Spinal cord (tissue), 10 donors: Measurements from ENCODE around the gene HACD2. TPM values are rescaled to one million over a fixed set of nuclear protein-coding genes. Genes with fewer than 3 reads are reported as not detected.

Experiments
- DNase-seq, 6 donors: peaks; one replicate each; pipeline versions ENCODE4 v3.0.0 to v3.0.0-alpha.2; 2013 to 2015; ENCODE audit warnings: low spot score in 6 of 6, low read depth in 4 of 6
- H3K27ac ChIP-seq: one replicate; pipeline ENCODE4 v1.5.1; 2013; ENCODE audit warnings: low read depth, low read length, control low read depth
- H3K27me3 ChIP-seq: one replicate; pipeline ENCODE4 v1.6.1; 2013; ENCODE audit warnings: low read length; ENCODE audit not compliant: control insufficient read depth, insufficient read depth
- H3K36me3 ChIP-seq: one replicate; pipeline ENCODE4 v1.6.1; 2013; ENCODE audit warnings: low read length; ENCODE audit not compliant: control insufficient read depth, insufficient read depth
- H3K4me1 ChIP-seq: one replicate; pipeline ENCODE4 v1.6.1; 2013; ENCODE audit warnings: low read length; ENCODE audit not compliant: control insufficient read depth, insufficient read depth
- H3K4me3 ChIP-seq: one replicate; pipeline ENCODE4 v1.5.1; 2013; ENCODE audit warnings: low read depth, low read length, control low read depth
- H3K9me3 ChIP-seq: one replicate; pipeline ENCODE4 v1.6.1; 2013; ENCODE audit warnings: low read length; ENCODE audit not compliant: control insufficient read depth, insufficient read depth
- WGBS: methylation state at CpG from one replicate; pipeline ENCODE4 v1.1.5; 2013; ENCODE audit warnings: missing lambda C conversion rate; ENCODE audit not compliant: insufficient coverage; 5-methylcytosine and 5-hydroxymethylcytosine counted together
- polyA plus RNA-seq, 2 donors: library from polyadenylated mRNA; unstranded; fragments of 120-200 nt; gene quantifications; one replicate each; pipeline ENCODE4 v1.2.1, GENCODE V29; 2013; ENCODE audit not compliant: insufficient read length in 2 of 2
- total RNA-seq, 2 donors: library from RNA; depleted of rRNA in 1 of 2; stranded (reverse); fragments of 120-200 nt in 1 of 2; fragments of >200 nt in 1 of 2; gene quantifications; one replicate each; pipeline versions ENCODE4 v1.2.3 to v1.2.4, GENCODE V29; 2013 to 2014
- donor health status: healthy.

HACD2 gene
- total and polyA plus RNA-seq, 4 donors, result 22.9 to 56.2 (median 33.5) TPM

GRCh38 chr3:123481722-123482457 is 103.0 kb downstream of the HACD2 start:
- Histone ChIP-seq H3K4me1 (peaks cover 3% of the 10 kb centered on the region), H3K27me3 (no peaks in the 10 kb centered on the region), H3K4me3 (no peak overlapping the region), H3K36me3 (no peaks in the 10 kb centered on the region), H3K9me3 (no peaks in the 10 kb centered on the region), H3K27ac (no peak overlapping the region)
- WGBS, result 90% methylated on average over 9 of the region's 12 CpGs
- DNase-seq, result no peak

GRCh38 chr3:123481071-123481470 is 103.8 kb downstream of the HACD2 start:
- no peak overlapping the region for H3K4me3 ChIP-seq
- no peaks in the 10 kb centered on the region for H3K27me3 ChIP-seq
- no peaks in the 10 kb centered on the region for H3K36me3 ChIP-seq
- H3K27ac ChIP-seq, result no peak overlapping the region
- 97% methylated on average over 6 of the region's 7 CpGs for WGBS
- no peaks in the 10 kb centered on the region for H3K9me3 ChIP-seq
- DNase-seq, result no peak
- H3K4me1 ChIP-seq, result peaks cover 3% of the 10 kb centered on the region

GRCh38 chr3:123480428-123480827 is 104.4 kb downstream of the HACD2 start:
- H3K4me1 ChIP-seq, result peaks cover 3% of the 10 kb centered on the region
- 80% methylated on average over 4 of the region's 4 CpGs for WGBS
- H3K36me3 ChIP-seq, result no peaks in the 10 kb centered on the region
- DNase-seq, result no peak
- no peaks in the 10 kb centered on the region for H3K27me3 ChIP-seq
- H3K27ac ChIP-seq, result no peak overlapping the region
- no peaks in the 10 kb centered on the region for H3K9me3 ChIP-seq
- H3K4me3 ChIP-seq, result no peak overlapping the region

GRCh38 chr3:123479891-123480290 is 105.0 kb downstream of the HACD2 start:
- 93% methylated on average over 9 of the region's 10 CpGs for WGBS
- no peaks in the 10 kb centered on the region for H3K27me3 ChIP-seq
- H3K27ac ChIP-seq, result no peak overlapping the region
- no peaks in the 10 kb centered on the region for H3K36me3 ChIP-seq
- H3K9me3 ChIP-seq, result no peaks in the 10 kb centered on the region
- H3K4me1 ChIP-seq, result peaks cover 3% of the 10 kb centered on the region
- H3K4me3 ChIP-seq, result no peak overlapping the region
- DNase-seq, result no peak

GRCh38 chr3:123478314-123478713 is 106.5 kb downstream of the HACD2 start:
- peaks cover 3% of the 10 kb centered on the region for H3K4me1 ChIP-seq
- no peaks in the 10 kb centered on the region for H3K27me3 ChIP-seq
- no peak for DNase-seq
- H3K36me3 ChIP-seq, result no peaks in the 10 kb centered on the region
- H3K9me3 ChIP-seq, result no peaks in the 10 kb centered on the region
- 30% methylated on average over 1 of the region's 2 CpGs for WGBS
- no peak overlapping the region for H3K4me3 ChIP-seq
- no peak overlapping the region for H3K27ac ChIP-seq

- Histone ChIP-seq H3K4me3 (no peak overlapping the region), H3K27ac (no peak overlapping the region), H3K27me3 (no peaks in the 10 kb centered on the region), H3K36me3 (no peaks in the 10 kb centered on the region), H3K9me3 (no peaks in the 10 kb centered on the region), H3K4me1 (peaks cover 3% of the 10 kb centered on the region)
- DNase-seq, result no peak
- WGBS, result 78% methylated on average over 14 of the region's 15 CpGs
Measured at GRCh38 chr3:123476967-123477750, 107.7 kb downstream of the HACD2 start.

- 60% methylated on average over 1 of the region's 7 CpGs for WGBS
- DNase-seq, result no peak
- Histone ChIP-seq H3K27ac (no peak overlapping the region), H3K4me3 (no peak overlapping the region), H3K27me3 (no peaks in the 10 kb centered on the region), H3K4me1 (peaks cover 3% of the 10 kb centered on the region), H3K36me3 (no peaks in the 10 kb centered on the region), H3K9me3 (no peaks in the 10 kb centered on the region)
Measured at GRCh38 chr3:123475786-123476185, 109.1 kb downstream of the HACD2 start.

GRCh38 chr3:123471106-123471505 is 113.7 kb downstream of the HACD2 start:
- Histone ChIP-seq H3K36me3 (no peaks in the 10 kb centered on the region), H3K4me3 (no peak overlapping the region), H3K4me1 (no peaks in the 10 kb centered on the region), H3K27me3 (no peaks in the 10 kb centered on the region), H3K27ac (no peak overlapping the region), H3K9me3 (no peaks in the 10 kb centered on the region)
- no peak for DNase-seq
- 79% methylated on average over 4 of the region's 5 CpGs for WGBS

- Histone ChIP-seq H3K36me3 (no peaks in the 10 kb centered on the region), H3K27ac (no peak overlapping the region), H3K4me1 (no peaks in the 10 kb centered on the region), H3K9me3 (no peaks in the 10 kb centered on the region), H3K4me3 (no peak overlapping the region), H3K27me3 (no peaks in the 10 kb centered on the region)
- 67% methylated on average over 9 of the region's 11 CpGs for WGBS
- DNase-seq, result no peak
Measured at GRCh38 chr3:123469323-123469995, 115.4 kb downstream of the HACD2 start.
